Activated CD4-positive, alpha-beta T cell treated with anti-CD3 and anti-CD28 coated beads, Interleukin-2, amount 50 U/mL, for 48 hours (primary cell): ENCODE data around the gene RFNG.

Experiments used
- DNase-seq, 2 experiments: peaks; one replicate each; pipeline ENCODE4 v3.0.0-alpha.2; 2020

The RFNG gene

GRCh38 chr17:82056729-82057621 lies 5.4 kb upstream of the RFNG start:
- DNase-seq = peak in 1 of 2 experiments; percentile 4

DNA sequence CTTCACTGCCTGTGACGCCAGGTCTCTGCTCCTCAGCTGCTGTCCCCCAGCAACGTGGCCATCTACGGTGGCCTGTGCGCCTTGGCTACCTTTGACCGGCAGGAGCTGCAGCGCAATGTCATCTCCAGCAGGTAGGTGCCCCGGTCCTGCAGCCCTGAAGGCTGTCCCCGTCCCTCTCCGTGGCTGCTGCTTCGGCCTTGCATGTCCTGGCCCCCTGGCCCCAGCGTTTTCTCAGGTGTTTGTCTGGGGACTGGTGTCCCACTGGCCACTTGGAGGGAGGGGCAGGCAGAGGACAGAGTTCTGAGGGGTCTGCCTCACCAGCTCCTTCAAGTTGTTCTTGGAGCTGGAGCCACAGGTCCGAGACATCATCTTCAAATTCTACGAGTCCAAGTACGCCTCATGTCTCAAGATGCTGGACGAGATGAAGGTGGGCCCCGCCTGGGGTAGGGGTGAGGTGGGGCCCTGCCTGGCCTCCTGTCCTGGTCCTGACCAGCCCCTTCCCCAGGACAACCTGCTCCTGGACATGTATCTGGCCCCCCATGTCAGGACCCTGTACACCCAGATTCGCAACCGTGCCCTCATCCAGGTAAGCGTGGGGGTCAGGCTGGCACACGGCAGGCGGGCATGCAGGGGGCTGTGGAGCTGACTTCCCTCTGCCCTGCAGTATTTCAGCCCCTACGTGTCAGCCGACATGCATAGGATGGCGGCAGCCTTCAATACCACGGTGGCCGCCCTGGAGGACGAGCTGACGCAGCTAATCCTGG lies 4.5 kb upstream of the RFNG start:
- no peak for DNase-seq

DNA sequence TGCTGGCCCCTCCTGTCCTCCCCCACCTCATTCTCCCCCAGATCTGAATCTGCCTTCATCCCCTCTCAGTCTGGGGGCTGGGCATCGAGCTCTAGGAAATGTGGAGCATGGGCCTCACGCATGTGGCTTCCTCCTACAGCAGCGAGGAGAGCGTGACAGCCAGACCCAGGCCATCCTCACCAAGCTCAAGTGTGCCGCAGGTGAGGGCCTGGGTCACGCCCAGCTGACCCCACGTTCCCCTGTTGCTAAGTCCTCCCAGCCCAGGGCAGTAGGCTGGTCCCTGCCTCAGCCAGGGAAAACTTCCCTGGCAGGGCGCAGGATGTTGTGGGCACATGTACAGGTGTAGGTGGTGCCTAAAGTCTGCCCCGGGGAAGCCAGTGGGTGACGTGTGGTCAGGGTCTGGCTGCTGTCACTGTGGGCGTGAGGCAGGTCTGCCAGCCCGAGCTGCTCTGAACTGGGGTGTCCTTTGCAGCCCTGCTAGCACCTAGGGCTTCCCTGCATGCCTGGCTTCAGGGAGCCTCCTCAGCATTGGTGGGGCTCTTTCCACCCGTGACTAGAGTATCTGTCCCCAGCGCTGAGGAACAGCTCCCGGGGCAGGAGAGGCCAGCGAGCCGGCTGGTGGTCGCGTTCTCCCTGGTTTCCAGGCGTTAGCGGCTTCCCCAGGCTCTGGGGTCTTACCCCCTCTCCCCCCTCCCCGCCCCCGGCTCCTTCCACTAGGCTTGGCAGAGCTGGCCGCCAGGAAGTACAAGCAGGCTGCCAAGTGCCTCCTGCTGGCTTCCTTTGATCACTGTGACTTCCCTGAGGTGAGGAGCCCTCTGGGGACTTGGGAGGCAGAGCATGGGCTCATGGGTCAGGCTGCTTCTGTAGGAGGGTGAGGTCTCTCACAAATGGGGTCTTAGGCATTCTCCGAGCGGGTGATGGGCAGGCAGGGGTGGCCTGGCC lies 3.7 kb upstream of the RFNG start:
- DNase-seq = peak in 1 of 2 experiments; percentile 6

DNA sequence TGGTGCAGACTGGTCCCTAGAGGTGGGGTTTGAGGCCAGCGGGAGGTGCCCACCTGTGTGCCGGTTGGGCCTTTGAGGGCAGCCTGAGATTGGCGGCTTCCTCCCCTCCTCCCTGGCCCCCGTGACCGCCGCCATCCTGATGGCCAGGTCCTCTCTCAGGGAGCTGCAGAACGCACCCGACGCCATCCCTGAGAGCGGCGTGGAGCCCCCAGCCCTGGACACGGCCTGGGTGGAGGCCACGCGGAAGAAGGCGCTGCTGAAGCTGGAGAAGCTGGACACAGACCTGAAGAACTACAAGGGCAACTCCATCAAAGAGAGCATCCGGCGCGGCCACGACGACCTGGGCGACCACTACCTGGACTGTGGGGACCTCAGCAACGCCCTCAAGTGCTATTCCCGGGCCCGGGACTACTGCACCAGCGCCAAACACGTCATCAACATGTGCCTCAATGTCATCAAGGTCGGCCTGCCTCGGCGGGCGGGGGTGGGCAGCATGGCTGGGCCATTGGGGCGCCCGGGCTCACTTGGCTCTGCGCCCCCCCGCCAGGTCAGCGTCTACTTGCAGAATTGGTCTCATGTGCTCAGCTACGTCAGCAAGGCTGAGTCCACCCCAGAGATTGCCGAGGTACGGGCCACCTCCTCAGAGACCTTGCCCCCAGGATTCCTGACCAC lies 2.9 kb upstream of the RFNG start:
- DNase-seq = peak in 1 of 2 experiments; percentile 3

DNA sequence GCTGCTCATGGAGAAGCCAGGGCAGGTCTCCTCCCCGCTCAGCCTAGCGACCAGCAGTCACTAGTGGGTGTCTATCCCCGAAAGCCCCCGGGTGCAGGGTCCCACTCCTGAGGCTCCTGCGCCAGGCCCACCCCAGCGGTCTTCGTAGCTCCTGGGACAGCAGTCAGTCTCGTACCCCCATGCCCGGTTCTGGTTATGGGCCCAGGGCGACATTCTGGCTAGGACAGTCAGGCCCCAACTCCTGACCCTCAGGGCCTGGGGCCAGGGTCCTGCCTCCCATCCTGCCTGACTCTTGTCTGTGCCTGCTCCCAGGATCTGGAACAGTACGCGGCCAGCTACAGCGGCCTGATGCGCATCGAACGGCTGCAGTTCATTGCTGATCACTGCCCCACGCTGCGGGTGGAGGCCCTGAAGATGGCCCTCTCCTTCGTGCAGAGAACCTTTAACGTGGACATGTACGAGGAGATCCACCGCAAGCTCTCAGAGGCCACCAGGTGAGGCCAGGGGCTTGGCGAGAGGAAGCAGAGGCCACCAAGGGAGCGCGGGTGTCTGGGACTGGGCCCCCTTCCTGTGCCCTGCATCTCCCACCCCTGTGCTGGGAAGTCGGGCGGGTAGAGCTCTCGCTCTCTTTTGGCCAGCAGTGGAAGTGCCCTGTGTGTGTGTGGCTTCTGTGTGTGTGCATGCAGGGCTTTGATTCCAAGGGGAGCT lies 2.1 kb upstream of the RFNG start:
- no peak for DNase-seq

DNA sequence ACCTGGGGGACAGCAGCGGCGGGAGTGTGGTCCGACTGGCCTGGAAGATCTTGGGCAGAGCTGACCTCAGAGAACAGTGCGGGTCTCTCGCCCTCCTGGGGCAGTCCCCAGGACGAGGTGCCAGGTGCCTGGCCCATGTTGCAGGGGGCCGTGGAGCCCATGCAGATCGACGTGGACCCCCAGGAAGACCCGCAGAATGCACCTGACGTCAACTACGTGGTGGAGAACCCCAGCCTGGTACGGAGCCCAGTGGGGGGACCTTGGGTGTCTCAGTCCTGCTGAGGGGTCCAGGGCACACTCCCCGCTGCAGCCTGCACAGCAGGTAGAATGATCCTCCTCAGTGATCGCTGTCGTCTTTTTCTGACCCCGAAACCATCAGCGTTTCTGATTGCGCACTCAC lies 1.5 kb upstream of the RFNG start:
- no peak for DNase-seq

- no peak for DNase-seq
Observed at GRCh38 chr17:82052638-82053059, 1.0 kb upstream of the RFNG start.

DNA sequence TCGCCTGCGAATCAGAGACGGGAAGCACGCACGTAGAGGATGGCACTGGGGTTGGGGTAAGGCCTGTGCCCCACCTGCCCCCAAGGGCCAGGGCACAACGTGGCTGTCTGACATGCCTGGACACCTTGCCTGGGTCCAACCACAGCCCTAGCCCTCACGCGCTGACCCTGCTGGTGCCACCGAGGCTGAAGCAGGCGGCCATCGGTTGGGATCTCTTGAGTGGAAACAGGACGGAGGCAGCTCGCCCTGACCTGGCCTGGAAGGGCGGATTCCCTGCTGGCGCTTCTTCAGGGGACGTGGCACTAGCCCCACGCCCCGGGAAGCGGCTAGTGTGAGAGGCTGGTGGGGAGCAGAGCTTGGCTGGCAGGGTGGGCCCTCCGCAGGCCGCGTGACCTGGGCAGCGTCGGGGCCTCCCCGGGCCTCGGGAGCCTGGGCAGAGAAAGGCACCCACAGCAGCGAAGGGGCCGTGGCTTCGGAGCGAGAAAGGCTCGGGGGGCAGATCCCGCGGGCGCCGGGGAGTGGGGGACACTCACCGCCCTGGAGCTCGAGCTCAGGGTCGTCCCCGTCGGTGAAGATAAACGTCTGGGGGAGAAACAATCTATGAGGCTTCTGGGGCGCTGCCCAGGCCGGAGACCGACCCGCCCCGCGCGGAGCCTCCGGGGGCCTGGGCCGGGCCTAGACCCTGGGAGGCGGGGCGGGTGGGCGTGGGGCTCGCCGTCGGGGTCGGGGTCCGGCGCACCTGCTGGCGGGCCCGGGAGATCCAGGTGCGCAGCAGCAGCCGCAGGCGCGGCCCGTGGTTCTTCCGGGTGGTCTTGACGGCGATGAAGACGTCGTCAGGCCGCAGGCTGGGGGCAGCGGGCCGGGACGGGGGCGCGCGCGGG lies 610 bp downstream of the RFNG start:
- DNase-seq = no peak

- DNase-seq = no peak
Observed at GRCh38 chr17:82050152-82050760, 1.4 kb downstream of the RFNG start.

DNA sequence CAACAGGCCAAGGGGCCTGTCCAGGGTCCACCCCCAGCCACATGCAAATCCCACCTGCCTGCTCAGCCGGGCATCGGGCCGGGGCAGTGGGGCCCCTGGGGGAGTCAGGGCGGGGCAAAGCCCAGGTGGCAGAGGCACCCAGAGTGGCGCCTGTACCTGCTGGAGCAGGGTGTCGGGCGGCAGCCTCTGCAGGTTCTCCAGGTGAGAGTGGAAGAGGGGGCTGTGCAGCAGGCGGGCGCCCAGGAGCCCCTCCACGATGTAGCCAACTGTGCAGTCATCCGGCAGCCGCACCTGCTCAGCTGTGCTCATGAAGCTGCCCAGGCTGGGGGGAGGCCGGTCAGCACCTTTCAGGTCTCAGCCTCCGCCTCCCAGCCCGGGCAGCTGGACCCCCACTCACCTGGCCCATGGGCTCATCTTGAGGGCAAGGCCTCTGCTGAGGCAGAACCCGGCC lies 2.1 kb downstream of the RFNG start:
- no peak for DNase-seq

- no peak for DNase-seq
Observed at GRCh38 chr17:82049106-82049505, 2.5 kb downstream of the RFNG start.

GRCh38 chr17:82048571-82048971 lies 3.0 kb downstream of the RFNG start:
- no peak for DNase-seq

DNA sequence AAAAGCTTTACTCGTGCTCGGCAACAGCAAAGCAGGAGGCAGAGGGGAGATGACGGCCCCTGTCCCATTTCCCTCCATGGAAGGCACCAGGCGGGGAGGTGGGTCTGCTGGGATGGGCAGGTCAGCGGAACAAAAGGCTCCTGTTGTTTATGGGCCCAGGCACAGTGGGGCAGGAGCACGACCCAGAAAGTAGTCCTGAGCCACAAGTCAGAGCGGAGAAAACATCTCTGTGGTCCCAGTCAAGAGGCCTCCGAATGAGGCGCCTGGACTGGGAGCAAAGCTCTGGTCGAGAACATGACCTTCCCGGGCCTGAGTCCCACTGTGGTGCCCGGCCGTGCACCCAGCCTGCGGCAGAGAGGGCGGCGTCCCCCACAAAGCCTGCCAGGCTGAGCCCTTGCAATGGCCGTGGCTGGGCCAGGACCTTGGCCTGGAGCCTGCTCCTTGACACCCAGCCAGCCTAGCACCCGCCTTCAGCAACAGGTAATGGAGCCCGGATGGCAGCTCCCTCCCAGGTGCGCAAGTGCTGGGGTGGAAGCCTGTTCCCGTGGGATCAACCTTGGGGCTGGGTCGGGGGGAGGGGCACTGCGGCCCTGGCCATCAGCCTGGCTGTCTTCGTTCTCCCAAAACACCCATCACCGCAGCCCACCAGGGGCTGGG lies 3.6 kb downstream of the RFNG start:
- no peak for DNase-seq

DNA sequence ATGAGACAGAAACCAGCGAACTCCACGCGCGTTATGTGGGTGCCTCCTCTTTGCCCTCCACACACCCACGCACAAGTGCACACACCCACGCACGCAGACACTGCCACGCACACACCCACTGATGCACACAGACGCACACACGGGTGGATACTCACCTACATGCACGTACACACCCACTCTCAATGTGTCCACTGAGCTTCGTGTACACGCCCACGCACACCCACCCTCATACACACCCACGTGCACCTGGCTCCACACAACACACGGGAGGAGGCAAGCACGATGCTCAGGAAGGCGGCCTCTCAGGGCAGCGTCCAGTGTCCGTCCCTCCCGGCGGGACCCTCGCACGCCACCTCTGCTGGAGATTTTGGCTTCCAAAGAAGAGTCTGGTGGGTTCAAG lies 4.2 kb downstream of the RFNG start:
- DNase-seq = no peak

DNA sequence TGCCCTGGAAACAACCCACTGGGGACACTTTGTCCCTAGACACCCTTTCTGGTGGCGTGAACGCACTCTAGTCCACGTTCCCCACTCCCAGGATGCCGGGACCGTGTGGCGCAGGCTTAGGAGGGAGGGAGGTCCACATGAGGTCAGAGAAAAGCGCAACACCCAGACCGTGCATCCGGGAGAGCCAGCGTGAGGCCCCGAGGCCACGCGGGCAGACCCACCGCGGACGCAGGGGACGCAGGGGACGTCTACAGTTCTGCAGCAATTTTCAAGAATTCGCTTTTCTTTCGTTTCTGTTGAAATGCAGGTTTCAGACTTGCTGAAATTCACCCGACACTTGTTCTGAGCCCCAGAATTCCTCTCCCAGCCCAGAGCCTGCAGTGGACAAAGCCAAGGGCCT lies 4.7 kb downstream of the RFNG start:
- DNase-seq = no peak

- no peak for DNase-seq
Observed at GRCh38 chr17:82045936-82046484, 5.6 kb downstream of the RFNG start.

DNA sequence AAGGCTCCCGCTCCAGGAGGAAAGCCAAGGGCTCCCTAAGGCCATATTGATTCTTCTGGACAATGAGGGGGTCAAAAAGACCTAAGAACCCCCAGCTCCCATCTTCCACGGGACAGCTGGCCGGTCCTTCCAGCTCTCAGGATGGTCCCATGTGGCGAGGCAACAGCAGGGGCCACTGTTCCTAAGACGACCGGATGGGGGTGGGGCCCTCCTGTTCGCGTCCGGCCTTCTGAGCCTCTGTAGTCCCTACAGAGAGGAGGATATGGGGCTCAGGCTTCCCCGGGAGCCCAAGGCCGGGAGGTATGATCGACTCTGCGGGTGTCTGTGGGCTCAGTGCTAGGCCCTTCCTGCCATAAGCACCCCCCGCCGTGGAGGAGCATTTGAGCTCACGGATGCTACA lies 8.1 kb downstream of the RFNG start:
- DNase-seq = no peak

DNA sequence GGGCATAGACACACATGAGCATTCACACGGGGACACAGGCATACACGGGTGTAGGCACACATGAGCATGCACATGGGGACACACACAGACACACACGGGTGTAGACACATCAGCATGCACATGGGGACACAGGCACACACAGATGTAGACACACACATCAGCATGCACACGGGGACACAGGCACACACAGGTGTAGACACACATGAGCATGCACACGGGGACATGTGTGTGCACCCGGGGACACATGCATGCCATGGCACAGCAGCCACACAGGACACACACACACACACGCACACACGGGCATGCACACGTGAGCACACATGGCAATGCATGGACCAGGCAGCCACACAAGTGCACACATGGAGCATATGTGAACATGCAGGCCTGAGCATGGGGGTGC lies 9.0 kb downstream of the RFNG start:
- DNase-seq = no peak

- DNase-seq = no peak
Observed at GRCh38 chr17:82041144-82041814, 10.3 kb downstream of the RFNG start.
